Activated T-helper 1 cell treated with anti-CD3 and anti-CD28 coated beads, Interleukin-12 subunit alpha, Interleukin-12 subunit beta, Interleukin-2, Interleukin-4 antibody, amounts not matched to agents 30 ng/mL and 10 ng/mL and 1 ng/mL, durations not matched to agents 14 hours and 24 hours and 36 hours (primary cell): ENCODE measurements around the gene TMBIM1. TPM values are rescaled to one million over a fixed set of nuclear protein-coding genes. Genes with fewer than 3 reads are reported as not detected.

Experiments used
- DNase-seq: peaks from one replicate; pipeline ENCODE4 v3.0.0; 2021; ENCODE audit warnings: low spot score
- H3K27ac Mint-ChIP-seq: one replicate; pipeline ENCODE4 v1.8.0; 2021; ENCODE audit warnings: mild to moderate bottlenecking, mixed read lengths
- H3K27me3 Mint-ChIP-seq: one replicate; pipeline ENCODE4 v1.8.0; 2022; ENCODE audit warnings: mild to moderate bottlenecking, moderate library complexity, mixed read lengths; ENCODE audit not compliant: insufficient read depth
- H3K36me3 Mint-ChIP-seq: one replicate; pipeline ENCODE4 v1.8.0; 2021; ENCODE audit warnings: low read depth, mixed read lengths
- H3K4me1 Mint-ChIP-seq: one replicate; pipeline ENCODE4 v1.8.0; 2021; ENCODE audit warnings: low read depth, mixed read lengths
- H3K4me3 Mint-ChIP-seq: one replicate; pipeline ENCODE4 v1.8.0; 2021; ENCODE audit warnings: mild to moderate bottlenecking, moderate library complexity, mixed read lengths
- H3K9me3 Mint-ChIP-seq: one replicate; pipeline ENCODE4 v1.8.0; 2021; ENCODE audit warnings: mixed read lengths
- intact Hi-C: fragments of 100-400 bp; cut with micrococcal nuclease; formaldehyde crosslinking; loops from one replicate; pipeline ENCODE4 v1.15.1; 2024
- total RNA-seq: library from RNA; stranded (reverse); gene quantifications from 2 replicates; pipeline ENCODE4 v1.2.3, GENCODE V29; 2022

TMBIM1 gene
- total RNA-seq, 1 donor from 2014 or later: 66.2 TPM

- Mint-ChIP-seq H3K9me3 (no peaks in the 10 kb centered on the region), H3K27me3 (no peaks in the 10 kb centered on the region), H3K27ac (peak within 1 kb of the TSS; percentile 40), H3K36me3 (peaks cover 18% of the 10 kb centered on the region), H3K4me1 (peaks cover 19% of the 10 kb centered on the region), H3K4me3 (no peak within 1 kb of the TSS)
- no peak for DNase-seq
- intact Hi-C loops: no loop called here
These were observed 31.4 kb downstream of the TMBIM1 start, which contains the start of gene GPBAR1 for GRCh38 chr2:218260742-218261422. GPBAR1 (plus strand) TSS chr2:218261015; CDS start chr2:218262725, 1,710 bp downstream.

- Mint-ChIP-seq H3K4me3 (no peak overlapping the region), H3K27ac (peak overlapping the region; percentile 40), H3K36me3 (peaks cover 24% of the 10 kb centered on the region), H3K4me1 (peaks cover 24% of the 10 kb centered on the region), H3K9me3 (no peaks in the 10 kb centered on the region), H3K27me3 (no peaks in the 10 kb centered on the region)
- DNase-seq: no peak
- intact Hi-C loops: no loop called here
These were observed 32.1 kb downstream of the TMBIM1 start for GRCh38 chr2:218260166-218260565.

GRCh38 chr2:218259099-218259961, 33.0 kb downstream of the TMBIM1 start:
- peaks cover 29% of the 10 kb centered on the region for H3K4me1 Mint-ChIP-seq
- no peaks in the 10 kb centered on the region for H3K27me3 Mint-ChIP-seq
- H3K9me3 Mint-ChIP-seq: no peaks in the 10 kb centered on the region
- no peak overlapping the region for H3K4me3 Mint-ChIP-seq
- peak overlapping the region; percentile 40 for H3K27ac Mint-ChIP-seq
- intact Hi-C loops: no loop called here
- peaks cover 30% of the 10 kb centered on the region for H3K36me3 Mint-ChIP-seq
- DNase-seq: no peak

- no peak overlapping the region for H3K4me3 Mint-ChIP-seq
- peak; percentile 46 for DNase-seq
- H3K27ac Mint-ChIP-seq: peak overlapping the region; percentile 83
- intact Hi-C loops: loop anchor here (1.0 to 2.0 kb wide), 3 partner anchors 28 to 71 kb away; no protein-coding TSS in a partner anchor
- no peaks in the 10 kb centered on the region for H3K27me3 Mint-ChIP-seq
- H3K9me3 Mint-ChIP-seq: no peaks in the 10 kb centered on the region
- H3K36me3 Mint-ChIP-seq: peaks cover 38% of the 10 kb centered on the region
- peaks cover 31% of the 10 kb centered on the region for H3K4me1 Mint-ChIP-seq
These were observed 34.8 kb downstream of the TMBIM1 start for GRCh38 chr2:218257390-218257981.

- H3K36me3 Mint-ChIP-seq: peaks cover 42% of the 10 kb centered on the region
These were observed 35.5 kb downstream of the TMBIM1 start for GRCh38 chr2:218256612-218257350.

GRCh38 chr2:218255446-218255845, 36.9 kb downstream of the TMBIM1 start:
- H3K27me3 Mint-ChIP-seq: no peaks in the 10 kb centered on the region
- peaks cover 51% of the 10 kb centered on the region for H3K36me3 Mint-ChIP-seq
- no peaks in the 10 kb centered on the region for H3K9me3 Mint-ChIP-seq
- H3K4me1 Mint-ChIP-seq: peaks cover 35% of the 10 kb centered on the region
- H3K27ac Mint-ChIP-seq: peak overlapping the region; percentile 42
- intact Hi-C loops: loop anchor here (1.0 kb wide), 1 partner anchor 15 kb away; the partner anchor contains the start of genes AAMP and PNKD
- no peak for DNase-seq
- no peak overlapping the region for H3K4me3 Mint-ChIP-seq

More at GRCh38 chr2:218256612-218257350, 35.5 kb downstream of the TMBIM1 start:
- Mint-ChIP-seq H3K4me3 (no peak overlapping the region), H3K4me1 (peaks cover 35% of the 10 kb centered on the region), H3K27ac (no peak overlapping the region), H3K9me3 (no peaks in the 10 kb centered on the region), H3K27me3 (no peaks in the 10 kb centered on the region)
- no peak for DNase-seq
- intact Hi-C loops: loop anchor here (1.0 to 2.0 kb wide), 3 partner anchors 27 to 70 kb away; no protein-coding TSS in a partner anchor

- Mint-ChIP-seq H3K27ac (no peak overlapping the region), H3K4me3 (no peak overlapping the region), H3K4me1 (peaks cover 35% of the 10 kb centered on the region), H3K27me3 (no peaks in the 10 kb centered on the region), H3K9me3 (no peaks in the 10 kb centered on the region), H3K36me3 (peaks cover 60% of the 10 kb centered on the region)
- intact Hi-C loops: no loop called here
- no peak for DNase-seq
These were observed 39.1 kb downstream of the TMBIM1 start for GRCh38 chr2:218253232-218253625.

GRCh38 chr2:218252509-218253231, 39.6 kb downstream of the TMBIM1 start:
- H3K27ac Mint-ChIP-seq: no peak overlapping the region
- intact Hi-C loops: no loop called here
- no peaks in the 10 kb centered on the region for H3K27me3 Mint-ChIP-seq
- H3K4me1 Mint-ChIP-seq: peaks cover 34% of the 10 kb centered on the region
- no peak overlapping the region for H3K4me3 Mint-ChIP-seq
- no peak for DNase-seq
- peaks cover 64% of the 10 kb centered on the region for H3K36me3 Mint-ChIP-seq
- no peaks in the 10 kb centered on the region for H3K9me3 Mint-ChIP-seq

GRCh38 chr2:218249691-218250090, 42.6 kb downstream of the TMBIM1 start:
- no peaks in the 10 kb centered on the region for H3K27me3 Mint-ChIP-seq
- H3K4me1 Mint-ChIP-seq: peaks cover 22% of the 10 kb centered on the region
- no peak overlapping the region for H3K4me3 Mint-ChIP-seq
- H3K36me3 Mint-ChIP-seq: peaks cover 64% of the 10 kb centered on the region
- DNase-seq: no peak
- H3K27ac Mint-ChIP-seq: no peak overlapping the region
- no peaks in the 10 kb centered on the region for H3K9me3 Mint-ChIP-seq
- intact Hi-C loops: no loop called here

GRCh38 chr2:218245214-218245613, 47.1 kb downstream of the TMBIM1 start:
- Mint-ChIP-seq H3K27ac (peak overlapping the region; percentile 46), H3K9me3 (no peaks in the 10 kb centered on the region), H3K4me3 (no peak overlapping the region), H3K36me3 (peaks cover 52% of the 10 kb centered on the region), H3K27me3 (no peaks in the 10 kb centered on the region), H3K4me1 (peaks cover 28% of the 10 kb centered on the region)
- intact Hi-C loops: loop anchor here (2.0 kb wide), 1 partner anchor 14 kb away; no protein-coding TSS in a partner anchor
- no peak for DNase-seq

- intact Hi-C loops: loop anchor here (2.0 kb wide), 1 partner anchor 14 kb away; no protein-coding TSS in a partner anchor
- Mint-ChIP-seq H3K4me1 (peaks cover 28% of the 10 kb centered on the region), H3K27ac (no peak overlapping the region), H3K4me3 (no peak overlapping the region), H3K36me3 (peaks cover 48% of the 10 kb centered on the region), H3K9me3 (no peaks in the 10 kb centered on the region), H3K27me3 (no peaks in the 10 kb centered on the region)
- no peak for DNase-seq
These were observed 47.6 kb downstream of the TMBIM1 start for GRCh38 chr2:218244665-218245064.
